ENCODE measurements around the gene TRIM44. TPM values are rescaled to one million over a fixed set of nuclear protein-coding genes. Genes with fewer than 3 reads are reported as not detected.

TRIM44 gene
- total RNA-seq, 4 donors from 2014 or later: 22.3 to 46.7 (median 39.5) TPM

DNA sequence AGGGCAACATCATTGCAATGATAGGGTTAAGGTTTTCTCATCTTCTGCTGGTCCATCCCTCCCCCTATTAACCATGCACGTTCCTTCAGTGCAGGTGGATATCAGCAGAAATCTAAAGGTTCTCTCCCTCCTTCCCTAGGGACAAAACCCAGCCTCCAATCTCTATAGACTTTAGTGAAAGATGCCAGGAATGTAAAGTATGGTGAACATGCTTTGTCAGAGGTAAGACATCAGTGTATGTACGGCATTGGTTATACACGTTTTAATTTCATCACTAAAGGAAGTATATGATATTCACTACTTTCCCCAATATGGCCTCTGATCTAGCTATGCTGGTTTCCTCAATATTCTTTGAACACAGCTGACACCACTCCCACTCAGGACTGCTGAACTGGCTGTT is 200.1 kb downstream of the TRIM44 start:
- no peak for DNase-seq (ENCODE audit: low spot score in 2 of 2)
- no peak for TF ChIP-seq CTCF (IDR thresholded peaks at IDR 0.05)
- TF ChIP-seq POLR2A (IDR thresholded peaks at IDR 0.05): no peak
- TF ChIP-seq EP300 (IDR thresholded peaks at IDR 0.05): no peak
- H3K4me1 ChIP-seq: no peaks in the 10 kb centered on the region
- no peak overlapping the region for H3K4me3 ChIP-seq
- H3K27me3 ChIP-seq: no peaks in the 10 kb centered on the region
- WGBS, 2 donors: 59% methylated on average over 3 of the region's 3 CpGs
- H3K9me3 ChIP-seq: peaks cover 0 to 11% (median 0%) of the 10 kb centered on the region in 4 donors
- no peak overlapping the region for H3K27ac ChIP-seq
- no peaks in the 10 kb centered on the region for H3K36me3 ChIP-seq

- Histone ChIP-seq H3K4me1 (no peaks in the 10 kb centered on the region), H3K4me3 (no peak overlapping the region), H3K36me3 (no peaks in the 10 kb centered on the region), H3K9me3 (peaks cover 0 to 26% (median 7%) of the 10 kb centered on the region in 4 donors), H3K27me3 (no peaks in the 10 kb centered on the region), H3K27ac (no peak overlapping the region)
- TF ChIP-seq EP300 (IDR thresholded peaks at IDR 0.05): no peak
- TF ChIP-seq POLR2A (IDR thresholded peaks at IDR 0.05): no peak
- TF ChIP-seq CTCF (IDR thresholded peaks at IDR 0.05): no peak
- WGBS, 2 donors: 94% methylated on average over 2 of the region's 2 CpGs
- DNase-seq (ENCODE audit: low spot score in 2 of 2): no peak
These were observed 201.6 kb downstream of the TRIM44 start for GRCh38 chr11:35864131-35864530.

DNA sequence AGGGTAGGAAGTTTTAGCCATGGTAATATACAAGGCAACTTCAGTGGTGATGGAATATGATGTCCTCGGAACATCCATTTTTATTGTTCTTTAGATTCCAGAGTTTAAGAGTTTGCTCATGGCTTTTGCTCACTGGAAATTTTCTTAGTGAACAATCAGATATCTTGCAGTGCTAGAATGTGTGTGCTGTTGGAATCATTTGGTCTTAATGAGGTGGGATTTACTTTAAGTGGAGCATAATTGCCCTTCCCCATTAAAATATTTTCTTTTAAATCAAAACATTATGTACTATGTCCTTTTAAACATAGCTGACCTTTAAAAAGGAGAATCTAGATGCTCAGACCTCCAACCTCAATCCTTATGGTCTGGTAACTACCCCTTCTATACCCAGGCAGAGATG is 204.0 kb downstream of the TRIM44 start:
- DNase-seq (ENCODE audit: low spot score in 2 of 2): no peak
- no peak overlapping the region for H3K27ac ChIP-seq
- 78 to 91% methylated on average over 1 of the region's 1 CpG for WGBS, 2 donors
- H3K4me1 ChIP-seq: no peaks in the 10 kb centered on the region
- H3K4me3 ChIP-seq: no peak overlapping the region
- TF ChIP-seq CTCF (IDR thresholded peaks at IDR 0.05) (no peak), POLR2A (IDR thresholded peaks at IDR 0.05) (no peak), EP300 (IDR thresholded peaks at IDR 0.05) (no peak)
- H3K27me3 ChIP-seq: no peaks in the 10 kb centered on the region
- H3K36me3 ChIP-seq: no peaks in the 10 kb centered on the region
- H3K9me3 ChIP-seq: peaks cover 0 to 30% (median 9%) of the 10 kb centered on the region in 4 donors

Other genes with a start within 250 kb of the TRIM44 start
- under 1 TPM; 0.22 to 0.60 (median 0.41) TPM for gene SLC1A2, start 243.2 kb upstream of the TRIM44 start, total RNA-seq
- 10 to 100 TPM in 1 of 4 donors, 1 to 10 TPM in 3; 6.9 to 10.8 (median 7.7) TPM for gene PAMR1, start 137.2 kb upstream of the TRIM44 start, total RNA-seq
- 1 to 10 TPM; 1.5 to 7.2 (median 4.9) TPM for gene FJX1, start 44.3 kb upstream of the TRIM44 start, total RNA-seq